ENCODE data around the gene CISD1. TPM values are rescaled to one million over a fixed set of nuclear protein-coding genes. Genes with fewer than 3 reads are reported as not detected.

The CISD1 gene
- polyA plus RNA-seq, 1 donor from 2014 or later: 86.3 TPM

GRCh38 chr10:58237014-58237834, 31.7 kb upstream of the CISD1 start:
- peaks cover 6% of the 10 kb centered on the region for H3K79me2 ChIP-seq (replicated peaks; ENCODE audit: insufficient read depth, low read length)
- peaks cover 4% of the 10 kb centered on the region for H3K9me3 ChIP-seq (ENCODE audit: low read length)
- H2AFZ ChIP-seq (ENCODE audit: low read depth, low read length): no peak overlapping the region
- H3K36me3 ChIP-seq (ENCODE audit: insufficient read depth, low read length): no peaks in the 10 kb centered on the region
- TF ChIP-seq EP300 (conservative IDR thresholded peaks at IDR 0.05; ENCODE audit: poor library complexity, severe bottlenecking) (no peak), RAD21 (conservative IDR thresholded peaks at IDR 0.05) (no peak), CTCF (IDR thresholded peaks at IDR 0.05; ENCODE audit: poor library complexity, severe bottlenecking) (no peak), EZH2 (IDR thresholded peaks at IDR 0.05; ENCODE audit: borderline replicate concordance, insufficient read depth, low read length, poor library complexity, severe bottlenecking) (no peak), POLR2AphosphoS5 (IDR thresholded peaks at IDR 0.05) (no peak), MXI1 (conservative IDR thresholded peaks at IDR 0.05; ENCODE audit: poor library complexity, severe bottlenecking) (no peak), TAF1 (IDR thresholded peaks at IDR 0.05; ENCODE audit: low read depth) (no peak), SMC3 (conservative IDR thresholded peaks at IDR 0.05; ENCODE audit: poor library complexity) (no peak)
- TF ChIP-seq, protein P1, sequence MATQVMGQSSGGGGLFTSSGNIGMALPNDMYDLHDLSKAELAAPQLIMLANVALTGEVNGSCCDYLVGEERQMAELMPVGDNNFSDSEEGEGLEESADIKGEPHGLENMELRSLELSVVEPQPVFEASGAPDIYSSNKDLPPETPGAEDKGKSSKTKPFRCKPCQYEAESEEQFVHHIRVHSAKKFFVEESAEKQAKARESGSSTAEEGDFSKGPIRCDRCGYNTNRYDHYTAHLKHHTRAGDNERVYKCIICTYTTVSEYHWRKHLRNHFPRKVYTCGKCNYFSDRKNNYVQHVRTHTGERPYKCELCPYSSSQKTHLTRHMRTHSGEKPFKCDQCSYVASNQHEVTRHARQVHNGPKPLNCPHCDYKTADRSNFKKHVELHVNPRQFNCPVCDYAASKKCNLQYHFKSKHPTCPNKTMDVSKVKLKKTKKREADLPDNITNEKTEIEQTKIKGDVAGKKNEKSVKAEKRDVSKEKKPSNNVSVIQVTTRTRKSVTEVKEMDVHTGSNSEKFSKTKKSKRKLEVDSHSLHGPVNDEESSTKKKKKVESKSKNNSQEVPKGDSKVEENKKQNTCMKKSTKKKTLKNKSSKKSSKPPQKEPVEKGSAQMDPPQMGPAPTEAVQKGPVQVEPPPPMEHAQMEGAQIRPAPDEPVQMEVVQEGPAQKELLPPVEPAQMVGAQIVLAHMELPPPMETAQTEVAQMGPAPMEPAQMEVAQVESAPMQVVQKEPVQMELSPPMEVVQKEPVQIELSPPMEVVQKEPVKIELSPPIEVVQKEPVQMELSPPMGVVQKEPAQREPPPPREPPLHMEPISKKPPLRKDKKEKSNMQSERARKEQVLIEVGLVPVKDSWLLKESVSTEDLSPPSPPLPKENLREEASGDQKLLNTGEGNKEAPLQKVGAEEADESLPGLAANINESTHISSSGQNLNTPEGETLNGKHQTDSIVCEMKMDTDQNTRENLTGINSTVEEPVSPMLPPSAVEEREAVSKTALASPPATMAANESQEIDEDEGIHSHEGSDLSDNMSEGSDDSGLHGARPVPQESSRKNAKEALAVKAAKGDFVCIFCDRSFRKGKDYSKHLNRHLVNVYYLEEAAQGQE (IDR thresholded peaks at IDR 0.05; ENCODE audit: borderline replicate concordance): no peak
- no peaks in the 10 kb centered on the region for H4K20me1 ChIP-seq (ENCODE audit: insufficient read depth)
- H3K9me2 ChIP-seq (ENCODE audit: insufficient read depth, low read length): no peaks in the 10 kb centered on the region
- no peak overlapping the region for H3K27ac ChIP-seq (ENCODE audit: low read length)
- H3K4me3 ChIP-seq (ENCODE audit: low read length): no peak overlapping the region
- H3F3A ChIP-seq (ENCODE audit: insufficient read depth, low read length, poor library complexity, severe bottlenecking): no peaks in the 10 kb centered on the region
- H3K4me2 ChIP-seq (ENCODE audit: low read length): no peak overlapping the region
- no peak overlapping the region for H3K9ac ChIP-seq (ENCODE audit: low read length)
- H3K27me3 ChIP-seq (ENCODE audit: insufficient read depth, low read depth, low read length): no peaks in the 10 kb centered on the region

DNA sequence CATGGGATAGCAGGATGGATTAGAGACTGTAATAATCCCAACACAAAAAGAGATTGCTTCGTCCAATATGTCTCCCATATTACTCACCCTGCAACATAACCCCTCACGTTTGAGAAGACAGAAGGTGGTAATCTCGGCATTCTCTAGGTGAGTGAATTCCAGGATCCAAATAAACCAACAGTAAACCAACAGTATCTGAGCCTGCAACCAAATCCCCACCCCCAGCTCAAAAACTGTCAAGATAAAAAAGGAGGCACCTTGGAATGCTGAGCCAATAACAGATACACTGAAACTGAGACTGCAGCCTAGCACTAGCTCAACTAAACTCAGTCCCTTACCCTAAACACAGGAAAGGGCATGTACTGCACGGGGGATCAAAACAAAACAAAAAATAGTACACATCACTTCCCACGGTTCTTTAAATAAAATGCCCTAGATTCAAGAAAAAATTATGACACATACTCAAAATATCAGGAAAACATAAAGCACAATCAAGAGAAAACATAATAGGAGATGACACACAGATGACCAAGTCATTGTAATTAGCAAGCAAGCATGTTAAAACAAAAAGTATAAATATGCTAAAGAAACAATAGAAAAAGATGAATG, 29.3 kb upstream of the CISD1 start:
- H3K27me3 ChIP-seq (ENCODE audit: insufficient read depth, low read depth, low read length): no peaks in the 10 kb centered on the region
- H3F3A ChIP-seq (ENCODE audit: insufficient read depth, low read length, poor library complexity, severe bottlenecking): no peaks in the 10 kb centered on the region
- no peaks in the 10 kb centered on the region for H4K20me1 ChIP-seq (ENCODE audit: insufficient read depth)
- no peaks in the 10 kb centered on the region for H3K36me3 ChIP-seq (ENCODE audit: insufficient read depth, low read length)
- peaks cover 6% of the 10 kb centered on the region for H3K79me2 ChIP-seq (replicated peaks; ENCODE audit: insufficient read depth, low read length)
- no peak overlapping the region for H3K9ac ChIP-seq (ENCODE audit: low read length)
- H2AFZ ChIP-seq (ENCODE audit: low read depth, low read length): no peak overlapping the region
- H3K9me2 ChIP-seq (ENCODE audit: insufficient read depth, low read length): no peaks in the 10 kb centered on the region
- no peak overlapping the region for H3K27ac ChIP-seq (ENCODE audit: low read length)
- H3K4me3 ChIP-seq (ENCODE audit: low read length): no peak overlapping the region
- TF ChIP-seq RAD21 (conservative IDR thresholded peaks at IDR 0.05) (no peak), POLR2AphosphoS5 (IDR thresholded peaks at IDR 0.05) (no peak), TAF1 (IDR thresholded peaks at IDR 0.05; ENCODE audit: low read depth) (no peak), EZH2 (IDR thresholded peaks at IDR 0.05; ENCODE audit: borderline replicate concordance, insufficient read depth, low read length, poor library complexity, severe bottlenecking) (no peak), EP300 (conservative IDR thresholded peaks at IDR 0.05; ENCODE audit: poor library complexity, severe bottlenecking) (no peak), SMC3 (conservative IDR thresholded peaks at IDR 0.05; ENCODE audit: poor library complexity) (no peak), CTCF (IDR thresholded peaks at IDR 0.05; ENCODE audit: poor library complexity, severe bottlenecking) (no peak), MXI1 (conservative IDR thresholded peaks at IDR 0.05; ENCODE audit: poor library complexity, severe bottlenecking) (no peak)
- TF ChIP-seq, protein P1 (IDR thresholded peaks at IDR 0.05; ENCODE audit: borderline replicate concordance): no peak
- no peak overlapping the region for H3K4me2 ChIP-seq (ENCODE audit: low read length)
- no peaks in the 10 kb centered on the region for H3K9me3 ChIP-seq (ENCODE audit: low read length)

Measured in neural cell (in vitro differentiated cells).